GM13977 (cell line): ENCODE data around the gene AVPI1.

Experiments
- DNase-seq: peaks from one replicate; pipeline ENCODE4 v3.0.0; 2012; ENCODE audit warnings: low spot score
- CTCF ChIP-seq: IDR thresholded peaks from 2 replicates; pipeline ENCODE4 v1.5.1; 2012; ENCODE audit warnings: mild to moderate bottlenecking, control low read depth; ENCODE audit not compliant: insufficient read depth; ENCODE audit errors: extremely low read depth, missing control alignments
- in situ Hi-C: fragments of 300-500 bp; cut with MboI; formaldehyde crosslinking; loops from one replicate; pipeline ENCODE4 v1.12.0; 2022; ENCODE audit warnings: low sequenced_read_pairs, low pct_unique_long_range_greater_than_20kb, mixed read lengths, inconsistent platforms; ENCODE audit not compliant: unreplicated experiment

AVPI1 gene

GRCh38 chr10:97686962-97687784 is at the start of gene AVPI1:
Gene AVPI1, minus strand, starts transcription at chr10:97687241. Its CDS starts 7,336 bp downstream, at chr10:97679905.
- TF ChIP-seq CTCF = no peak
- in situ Hi-C loops = no loop called here
- DNase-seq = peak; percentile 97

GRCh38 chr10:97736403-97736901 is 49.4 kb upstream of the AVPI1 start:
- no peak for DNase-seq
- in situ Hi-C loops = no loop called here
- no peak for TF ChIP-seq CTCF

GRCh38 chr10:97734021-97734420 is 47.0 kb upstream of the AVPI1 start:
- TF ChIP-seq CTCF = no peak
- in situ Hi-C loops = no loop called here
- DNase-seq = no peak

- no peak for TF ChIP-seq CTCF
- no peak for DNase-seq
- in situ Hi-C loops = no loop called here
These were observed 46.2 kb upstream of the AVPI1 start for GRCh38 chr10:97733256-97733655.

GRCh38 chr10:97732052-97732359 is 45.0 kb upstream of the AVPI1 start:
- no peak for TF ChIP-seq CTCF
- in situ Hi-C loops = no loop called here
- DNase-seq = no peak

DNA sequence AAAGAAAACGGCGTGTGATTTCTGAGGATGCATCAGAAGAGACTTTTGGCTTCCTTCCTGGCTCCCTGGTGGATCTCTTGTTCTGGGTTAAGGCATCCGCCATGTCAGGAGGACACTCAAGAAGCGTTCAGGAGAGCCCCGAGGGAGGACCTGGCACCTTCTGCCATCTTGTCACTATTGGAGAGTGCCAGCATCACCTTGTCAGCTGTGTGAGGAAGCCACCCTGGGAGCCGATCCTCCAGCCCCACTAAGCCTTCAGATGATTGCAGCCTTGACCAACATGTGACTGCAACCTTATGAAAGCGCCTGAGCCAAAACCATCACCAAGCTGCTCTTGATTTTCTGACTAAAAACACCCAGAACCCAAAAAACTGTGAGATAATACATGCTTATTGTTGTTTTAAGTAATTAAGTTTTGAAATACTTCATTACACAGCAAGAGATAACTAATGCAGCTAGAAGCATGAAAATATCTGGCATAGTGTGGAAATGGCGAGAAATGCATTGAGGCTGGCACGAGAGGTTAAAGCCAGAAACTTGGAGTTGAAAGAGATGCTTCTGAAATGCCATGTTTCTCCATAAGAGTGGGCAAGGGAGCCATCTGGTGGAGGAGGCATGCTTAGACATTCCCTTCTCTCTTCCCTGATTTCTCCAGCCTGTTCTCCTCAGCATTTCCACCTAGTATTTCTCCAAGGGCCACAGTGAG is 44.5 kb upstream of the AVPI1 start:
- peak; percentile 78 for TF ChIP-seq CTCF
- in situ Hi-C loops = no loop called here
- DNase-seq = peak; percentile 56
